ENCODE data around the gene VPS26A. TPM values are rescaled to one million over a fixed set of nuclear protein-coding genes. Genes with fewer than 3 reads are reported as not detected.

The VPS26A gene
- total and polyA plus RNA-seq, 2 experiments from 2014 or later, result 29.0 to 41.6 TPM

DNA sequence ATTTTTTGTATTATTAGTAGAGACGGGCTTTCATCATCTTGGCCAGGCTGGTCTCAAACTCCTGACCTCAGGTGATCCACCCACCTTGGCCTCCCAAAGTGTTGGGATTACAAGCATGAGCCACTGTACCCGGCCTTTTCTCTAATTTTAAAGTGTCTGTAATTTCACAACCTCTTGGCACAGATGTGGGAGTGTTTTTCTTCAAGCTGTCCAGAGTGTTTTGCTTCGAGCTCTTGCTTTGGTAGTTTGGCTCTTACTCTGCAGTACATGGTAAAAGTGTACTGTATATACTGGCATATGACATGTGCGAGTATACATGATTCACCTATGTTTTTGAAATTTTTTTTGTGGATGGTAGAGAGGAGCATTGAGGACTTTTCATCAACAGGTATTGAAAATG, 26.2 kb upstream of the VPS26A start:
- Mint-ChIP-seq H3K9me3 (no peaks in the 10 kb centered on the region), H3K4me1 (peaks cover 8% of the 10 kb centered on the region), H3K27ac (no peak overlapping the region), H3K27me3 (ENCODE audit: insufficient read depth, low read depth, poor library complexity) (peaks cover 4% of the 10 kb centered on the region), H3K4me3 (no peak overlapping the region), H3K36me3 (ENCODE audit: low read depth) (no peaks in the 10 kb centered on the region)
- H4K20me1 ChIP-seq (replicated peaks; ENCODE audit: insufficient read depth), result no peaks in the 10 kb centered on the region
- H3K27ac ChIP-seq (ENCODE audit: low read depth), result no peak overlapping the region
- ATAC-seq (no peak), DNase-seq (ENCODE audit: low spot score) (no peak)
- H3K4me2 ChIP-seq, result no peak overlapping the region
- H3K36me3 ChIP-seq (ENCODE audit: insufficient read depth), result no peaks in the 10 kb centered on the region
- no peaks in the 10 kb centered on the region for H3K4me1 ChIP-seq (ENCODE audit: insufficient read depth)
- no peak overlapping the region for H2AFZ ChIP-seq
- no peaks in the 10 kb centered on the region for H3K79me2 ChIP-seq (replicated peaks; ENCODE audit: insufficient read depth)
- no peak overlapping the region for H3K4me3 ChIP-seq
- no peaks in the 10 kb centered on the region for H3K9me2 ChIP-seq (ENCODE audit: insufficient read depth)
- no peaks in the 10 kb centered on the region for H3F3A ChIP-seq (replicated peaks; ENCODE audit: low read depth)
- H3K27me3 ChIP-seq (ENCODE audit: insufficient read depth), result no peaks in the 10 kb centered on the region
- TF ChIP-seq POLR2AphosphoS5 (IDR thresholded peaks at IDR 0.05; ENCODE audit: low read depth), result no peak
- TF ChIP-seq, protein P1, sequence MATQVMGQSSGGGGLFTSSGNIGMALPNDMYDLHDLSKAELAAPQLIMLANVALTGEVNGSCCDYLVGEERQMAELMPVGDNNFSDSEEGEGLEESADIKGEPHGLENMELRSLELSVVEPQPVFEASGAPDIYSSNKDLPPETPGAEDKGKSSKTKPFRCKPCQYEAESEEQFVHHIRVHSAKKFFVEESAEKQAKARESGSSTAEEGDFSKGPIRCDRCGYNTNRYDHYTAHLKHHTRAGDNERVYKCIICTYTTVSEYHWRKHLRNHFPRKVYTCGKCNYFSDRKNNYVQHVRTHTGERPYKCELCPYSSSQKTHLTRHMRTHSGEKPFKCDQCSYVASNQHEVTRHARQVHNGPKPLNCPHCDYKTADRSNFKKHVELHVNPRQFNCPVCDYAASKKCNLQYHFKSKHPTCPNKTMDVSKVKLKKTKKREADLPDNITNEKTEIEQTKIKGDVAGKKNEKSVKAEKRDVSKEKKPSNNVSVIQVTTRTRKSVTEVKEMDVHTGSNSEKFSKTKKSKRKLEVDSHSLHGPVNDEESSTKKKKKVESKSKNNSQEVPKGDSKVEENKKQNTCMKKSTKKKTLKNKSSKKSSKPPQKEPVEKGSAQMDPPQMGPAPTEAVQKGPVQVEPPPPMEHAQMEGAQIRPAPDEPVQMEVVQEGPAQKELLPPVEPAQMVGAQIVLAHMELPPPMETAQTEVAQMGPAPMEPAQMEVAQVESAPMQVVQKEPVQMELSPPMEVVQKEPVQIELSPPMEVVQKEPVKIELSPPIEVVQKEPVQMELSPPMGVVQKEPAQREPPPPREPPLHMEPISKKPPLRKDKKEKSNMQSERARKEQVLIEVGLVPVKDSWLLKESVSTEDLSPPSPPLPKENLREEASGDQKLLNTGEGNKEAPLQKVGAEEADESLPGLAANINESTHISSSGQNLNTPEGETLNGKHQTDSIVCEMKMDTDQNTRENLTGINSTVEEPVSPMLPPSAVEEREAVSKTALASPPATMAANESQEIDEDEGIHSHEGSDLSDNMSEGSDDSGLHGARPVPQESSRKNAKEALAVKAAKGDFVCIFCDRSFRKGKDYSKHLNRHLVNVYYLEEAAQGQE (IDR thresholded peaks at IDR 0.05; ENCODE audit: unreplicated experiment), result no peak
- no peak for TF ChIP-seq ZNF331 (CRISPR knock-in tag; IDR thresholded peaks at IDR 0.05; ENCODE audit: low read depth)
- TF ChIP-seq JUNB (IDR thresholded peaks at IDR 0.05; ENCODE audit: unreplicated experiment), result no peak
- no peak for TF ChIP-seq CREB1 (CRISPR knock-in tag; IDR thresholded peaks at IDR 0.05; ENCODE audit: low read depth)
- TF ChIP-seq, protein P2, sequence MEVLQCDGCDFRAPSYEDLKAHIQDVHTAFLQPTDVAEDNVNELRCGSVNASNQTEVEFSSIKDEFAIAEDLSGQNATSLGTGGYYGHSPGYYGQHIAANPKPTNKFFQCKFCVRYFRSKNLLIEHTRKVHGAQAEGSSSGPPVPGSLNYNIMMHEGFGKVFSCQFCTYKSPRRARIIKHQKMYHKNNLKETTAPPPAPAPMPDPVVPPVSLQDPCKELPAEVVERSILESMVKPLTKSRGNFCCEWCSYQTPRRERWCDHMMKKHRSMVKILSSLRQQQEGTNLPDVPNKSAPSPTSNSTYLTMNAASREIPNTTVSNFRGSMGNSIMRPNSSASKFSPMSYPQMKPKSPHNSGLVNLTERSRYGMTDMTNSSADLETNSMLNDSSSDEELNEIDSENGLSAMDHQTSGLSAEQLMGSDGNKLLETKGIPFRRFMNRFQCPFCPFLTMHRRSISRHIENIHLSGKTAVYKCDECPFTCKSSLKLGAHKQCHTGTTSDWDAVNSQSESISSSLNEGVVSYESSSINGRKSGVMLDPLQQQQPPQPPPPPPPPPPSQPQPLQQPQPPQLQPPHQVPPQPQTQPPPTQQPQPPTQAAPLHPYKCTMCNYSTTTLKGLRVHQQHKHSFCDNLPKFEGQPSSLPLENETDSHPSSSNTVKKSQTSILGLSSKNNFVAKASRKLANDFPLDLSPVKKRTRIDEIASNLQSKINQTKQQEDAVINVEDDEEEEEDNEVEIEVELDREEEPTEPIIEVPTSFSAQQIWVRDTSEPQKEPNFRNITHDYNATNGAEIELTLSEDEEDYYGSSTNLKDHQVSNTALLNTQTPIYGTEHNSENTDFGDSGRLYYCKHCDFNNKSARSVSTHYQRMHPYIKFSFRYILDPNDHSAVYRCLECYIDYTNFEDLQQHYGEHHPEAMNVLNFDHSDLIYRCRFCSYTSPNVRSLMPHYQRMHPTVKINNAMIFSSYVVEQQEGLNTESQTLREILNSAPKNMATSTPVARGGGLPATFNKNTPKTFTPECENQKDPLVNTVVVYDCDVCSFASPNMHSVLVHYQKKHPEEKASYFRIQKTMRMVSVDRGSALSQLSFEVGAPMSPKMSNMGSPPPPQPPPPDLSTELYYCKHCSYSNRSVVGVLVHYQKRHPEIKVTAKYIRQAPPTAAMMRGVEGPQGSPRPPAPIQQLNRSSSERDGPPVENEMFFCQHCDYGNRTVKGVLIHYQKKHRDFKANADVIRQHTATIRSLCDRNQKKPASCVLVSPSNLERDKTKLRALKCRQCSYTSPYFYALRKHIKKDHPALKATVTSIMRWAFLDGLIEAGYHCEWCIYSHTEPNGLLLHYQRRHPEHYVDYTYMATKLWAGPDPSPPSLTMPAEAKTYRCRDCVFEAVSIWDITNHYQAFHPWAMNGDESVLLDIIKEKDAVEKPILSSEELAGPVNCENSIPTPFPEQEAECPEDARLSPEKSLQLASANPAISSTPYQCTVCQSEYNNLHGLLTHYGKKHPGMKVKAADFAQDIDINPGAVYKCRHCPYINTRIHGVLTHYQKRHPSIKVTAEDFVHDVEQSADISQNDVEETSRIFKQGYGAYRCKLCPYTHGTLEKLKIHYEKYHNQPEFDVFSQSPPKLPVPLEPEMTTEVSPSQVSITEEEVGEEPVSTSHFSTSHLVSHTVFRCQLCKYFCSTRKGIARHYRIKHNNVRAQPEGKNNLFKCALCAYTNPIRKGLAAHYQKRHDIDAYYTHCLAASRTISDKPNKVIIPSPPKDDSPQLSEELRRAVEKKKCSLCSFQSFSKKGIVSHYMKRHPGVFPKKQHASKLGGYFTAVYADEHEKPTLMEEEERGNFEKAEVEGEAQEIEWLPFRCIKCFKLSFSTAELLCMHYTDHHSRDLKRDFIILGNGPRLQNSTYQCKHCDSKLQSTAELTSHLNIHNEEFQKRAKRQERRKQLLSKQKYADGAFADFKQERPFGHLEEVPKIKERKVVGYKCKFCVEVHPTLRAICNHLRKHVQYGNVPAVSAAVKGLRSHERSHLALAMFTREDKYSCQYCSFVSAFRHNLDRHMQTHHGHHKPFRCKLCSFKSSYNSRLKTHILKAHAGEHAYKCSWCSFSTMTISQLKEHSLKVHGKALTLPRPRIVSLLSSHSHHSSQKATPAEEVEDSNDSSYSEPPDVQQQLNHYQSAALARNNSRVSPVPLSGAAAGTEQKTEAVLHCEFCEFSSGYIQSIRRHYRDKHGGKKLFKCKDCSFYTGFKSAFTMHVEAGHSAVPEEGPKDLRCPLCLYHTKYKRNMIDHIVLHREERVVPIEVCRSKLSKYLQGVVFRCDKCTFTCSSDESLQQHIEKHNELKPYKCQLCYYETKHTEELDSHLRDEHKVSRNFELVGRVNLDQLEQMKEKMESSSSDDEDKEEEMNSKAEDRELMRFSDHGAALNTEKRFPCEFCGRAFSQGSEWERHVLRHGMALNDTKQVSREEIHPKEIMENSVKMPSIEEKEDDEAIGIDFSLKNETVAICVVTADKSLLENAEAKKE (CRISPR knock-in tag; IDR thresholded peaks at IDR 0.05), result no peak
- TF ChIP-seq EZH2 (IDR thresholded peaks at IDR 0.05; ENCODE audit: low read depth, unreplicated experiment), result no peak
- no peak for TF ChIP-seq EZH2phosphoT487 (IDR thresholded peaks at IDR 0.05; ENCODE audit: unreplicated experiment)
- TF ChIP-seq, protein P3, sequence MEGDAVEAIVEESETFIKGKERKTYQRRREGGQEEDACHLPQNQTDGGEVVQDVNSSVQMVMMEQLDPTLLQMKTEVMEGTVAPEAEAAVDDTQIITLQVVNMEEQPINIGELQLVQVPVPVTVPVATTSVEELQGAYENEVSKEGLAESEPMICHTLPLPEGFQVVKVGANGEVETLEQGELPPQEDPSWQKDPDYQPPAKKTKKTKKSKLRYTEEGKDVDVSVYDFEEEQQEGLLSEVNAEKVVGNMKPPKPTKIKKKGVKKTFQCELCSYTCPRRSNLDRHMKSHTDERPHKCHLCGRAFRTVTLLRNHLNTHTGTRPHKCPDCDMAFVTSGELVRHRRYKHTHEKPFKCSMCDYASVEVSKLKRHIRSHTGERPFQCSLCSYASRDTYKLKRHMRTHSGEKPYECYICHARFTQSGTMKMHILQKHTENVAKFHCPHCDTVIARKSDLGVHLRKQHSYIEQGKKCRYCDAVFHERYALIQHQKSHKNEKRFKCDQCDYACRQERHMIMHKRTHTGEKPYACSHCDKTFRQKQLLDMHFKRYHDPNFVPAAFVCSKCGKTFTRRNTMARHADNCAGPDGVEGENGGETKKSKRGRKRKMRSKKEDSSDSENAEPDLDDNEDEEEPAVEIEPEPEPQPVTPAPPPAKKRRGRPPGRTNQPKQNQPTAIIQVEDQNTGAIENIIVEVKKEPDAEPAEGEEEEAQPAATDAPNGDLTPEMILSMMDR (conservative IDR thresholded peaks at IDR 0.05; ENCODE audit: low read depth in 2 of 2), result no peak
- no peak for TF ChIP-seq NANOG (IDR thresholded peaks at IDR 0.05; ENCODE audit: borderline replicate concordance)
- no peak for TF ChIP-seq ZNF114 (CRISPR knock-in tag; IDR thresholded peaks at IDR 0.05)
- TF ChIP-seq ETS1 (IDR thresholded peaks at IDR 0.05), result no peak
- no peak for TF ChIP-seq STAT1 (IDR thresholded peaks at IDR 0.05; ENCODE audit: unreplicated experiment)

Data from GM23338 (cell line).